ENCODE measurements around the gene ZNF672.
"Not testable (repeated sequence)": the region's sequence is repeated elsewhere in the genome, so short reads cannot be mapped to it uniquely, and the experiment has no call there.

Gene ZNF672

GRCh38 chr1:248813546-248813945, 24.5 kb upstream of the ZNF672 start:
- no peak for DNase-seq (ENCODE audit: low spot score)

DNA sequence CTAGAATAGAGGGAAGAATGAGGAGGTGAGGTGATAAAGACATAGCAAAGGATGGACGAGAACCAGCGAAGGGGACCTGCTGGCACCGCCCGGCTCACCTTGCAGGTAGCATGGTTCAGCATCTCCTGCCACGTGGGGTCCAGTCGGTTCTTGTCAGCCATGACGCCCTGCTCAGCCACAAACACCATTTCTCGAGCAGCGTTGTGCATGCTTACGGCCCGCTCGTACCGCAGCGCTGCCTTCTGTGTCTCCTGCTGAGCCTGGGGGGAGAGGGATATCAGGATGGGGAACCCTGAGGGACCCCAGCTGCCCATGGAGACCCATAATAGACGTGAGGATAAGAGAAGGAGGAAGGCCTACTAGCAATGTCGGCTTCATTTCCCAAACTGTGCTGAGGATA, 23.7 kb upstream of the ZNF672 start:
- DNase-seq (ENCODE audit: low spot score): no peak

GRCh38 chr1:248815407-248816034, 22.5 kb upstream of the ZNF672 start:
- DNase-seq (ENCODE audit: low spot score): no peak

- DNase-seq (ENCODE audit: low spot score): no peak
Measured at GRCh38 chr1:248816042-248816851, 21.8 kb upstream of the ZNF672 start.

DNA sequence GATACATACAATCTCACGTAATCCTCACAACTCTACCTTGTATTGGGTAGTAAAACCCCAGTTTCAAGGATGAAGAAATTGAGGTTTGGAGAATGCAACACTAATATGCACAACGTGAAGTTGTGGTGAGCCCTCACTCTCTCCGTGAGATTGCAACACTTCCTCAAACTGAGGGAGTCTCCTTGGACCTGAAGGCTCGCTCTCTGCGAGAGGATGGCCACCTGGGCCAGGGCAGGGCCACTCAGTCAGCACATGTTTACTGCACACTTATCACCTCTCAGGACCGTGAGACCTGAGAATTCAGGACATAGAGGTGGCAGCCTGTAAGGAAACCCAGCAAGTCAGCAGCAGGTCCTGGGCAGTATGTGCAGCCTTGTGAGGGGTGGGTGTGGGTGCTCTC, 21.0 kb upstream of the ZNF672 start:
- DNase-seq (ENCODE audit: low spot score): no peak

DNA sequence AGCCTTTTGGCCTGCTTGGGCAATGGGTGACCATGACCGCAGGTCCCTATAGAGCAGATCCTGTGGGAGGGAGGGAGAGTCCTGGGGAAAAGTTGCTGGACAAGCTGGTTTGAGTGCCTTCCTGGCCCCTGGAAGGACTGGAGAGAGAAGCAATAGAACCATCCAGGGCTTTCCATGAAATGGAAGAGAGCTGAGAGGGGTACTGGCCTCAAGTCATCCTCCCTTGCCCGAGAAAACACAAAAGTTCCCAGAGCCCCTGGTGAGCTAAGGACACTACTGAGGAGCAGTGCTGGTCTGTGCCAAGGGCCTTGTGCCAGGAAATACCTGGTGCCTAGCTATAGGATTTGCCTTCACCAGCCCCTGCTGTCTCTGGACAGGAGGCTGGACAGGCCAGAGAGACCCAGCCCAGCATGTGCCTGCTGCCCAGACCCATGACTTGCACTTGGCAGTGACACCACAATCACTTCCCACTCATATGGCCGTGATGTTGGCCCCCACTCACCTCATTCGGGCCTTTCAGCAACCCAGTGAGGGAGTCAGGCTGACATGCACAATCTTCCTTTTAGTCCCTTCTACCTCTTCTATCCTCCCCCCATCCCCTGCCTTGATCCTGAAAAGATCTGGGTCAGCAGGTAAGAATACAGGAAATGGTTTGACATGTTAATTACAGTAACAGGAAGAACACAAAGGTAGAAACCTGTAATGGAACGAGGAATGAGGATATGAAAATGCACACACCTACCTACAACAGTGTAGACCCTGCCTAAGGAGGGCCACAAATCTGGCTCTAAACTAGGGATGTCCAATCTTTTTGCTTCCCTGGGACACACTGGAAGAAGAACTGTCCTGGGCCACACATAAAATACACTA, 19.3 kb upstream of the ZNF672 start:
- DNase-seq (ENCODE audit: low spot score): no peak

GRCh38 chr1:248820041-248820585, 17.9 kb upstream of the ZNF672 start:
- no peak for DNase-seq (ENCODE audit: low spot score)

GRCh38 chr1:248821101-248821500, 16.9 kb upstream of the ZNF672 start:
- DNase-seq (ENCODE audit: low spot score): no peak

DNA sequence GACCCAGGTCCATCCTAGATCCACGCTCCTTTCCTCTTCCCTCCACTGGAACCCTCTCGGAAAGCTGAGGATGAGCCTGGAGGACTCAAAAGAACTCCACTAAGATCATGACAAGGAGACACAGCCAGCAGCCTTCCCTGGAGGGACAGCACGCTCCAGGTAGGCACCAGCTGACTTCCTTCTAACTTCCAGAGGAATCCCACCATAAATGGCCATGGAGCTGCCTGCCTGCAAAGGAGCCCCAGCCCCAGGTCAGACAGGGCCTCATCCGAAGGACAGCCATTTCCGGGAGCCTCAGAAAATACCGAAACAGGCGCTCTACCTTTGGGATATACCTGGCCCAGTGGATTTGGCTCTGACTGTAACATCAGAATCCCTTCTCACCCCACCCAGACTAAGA, 16.4 kb upstream of the ZNF672 start:
- no peak for DNase-seq (ENCODE audit: low spot score)

GRCh38 chr1:248822148-248823032, 15.6 kb upstream of the ZNF672 start:
- DNase-seq (ENCODE audit: low spot score): no peak

DNA sequence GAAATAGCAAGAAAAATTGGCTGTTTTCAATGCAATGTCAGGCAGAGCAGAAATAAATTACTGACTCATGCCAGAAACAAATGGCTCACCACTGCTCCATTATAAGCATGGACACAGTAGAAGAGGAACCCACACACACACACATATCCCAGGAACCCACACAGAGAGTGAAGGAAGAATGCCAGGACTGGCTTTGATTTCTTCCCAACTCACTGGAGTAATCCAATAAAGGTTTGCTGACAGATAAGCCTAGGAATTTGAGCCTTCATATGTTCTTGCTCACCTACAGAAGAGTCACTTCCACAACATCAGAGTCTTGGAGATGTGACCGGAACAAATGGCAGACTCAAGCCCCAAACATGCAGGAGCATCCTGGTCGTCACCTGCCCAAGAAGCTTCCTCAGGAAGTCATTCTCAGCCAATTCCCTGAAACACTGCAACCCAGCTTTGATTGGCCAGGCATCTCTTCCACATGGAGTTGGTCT, 14.5 kb upstream of the ZNF672 start:
- DNase-seq (ENCODE audit: low spot score): no peak

GRCh38 chr1:248824301-248824700, 13.7 kb upstream of the ZNF672 start:
- no peak for DNase-seq (ENCODE audit: low spot score)

- no peak for DNase-seq (ENCODE audit: low spot score)
Measured at GRCh38 chr1:248824701-248825100, 13.3 kb upstream of the ZNF672 start.

GRCh38 chr1:248825136-248825535, 12.9 kb upstream of the ZNF672 start:
- no peak for DNase-seq (ENCODE audit: low spot score)

GRCh38 chr1:248825573-248825908, 12.5 kb upstream of the ZNF672 start:
- no peak for DNase-seq (ENCODE audit: low spot score)

DNA sequence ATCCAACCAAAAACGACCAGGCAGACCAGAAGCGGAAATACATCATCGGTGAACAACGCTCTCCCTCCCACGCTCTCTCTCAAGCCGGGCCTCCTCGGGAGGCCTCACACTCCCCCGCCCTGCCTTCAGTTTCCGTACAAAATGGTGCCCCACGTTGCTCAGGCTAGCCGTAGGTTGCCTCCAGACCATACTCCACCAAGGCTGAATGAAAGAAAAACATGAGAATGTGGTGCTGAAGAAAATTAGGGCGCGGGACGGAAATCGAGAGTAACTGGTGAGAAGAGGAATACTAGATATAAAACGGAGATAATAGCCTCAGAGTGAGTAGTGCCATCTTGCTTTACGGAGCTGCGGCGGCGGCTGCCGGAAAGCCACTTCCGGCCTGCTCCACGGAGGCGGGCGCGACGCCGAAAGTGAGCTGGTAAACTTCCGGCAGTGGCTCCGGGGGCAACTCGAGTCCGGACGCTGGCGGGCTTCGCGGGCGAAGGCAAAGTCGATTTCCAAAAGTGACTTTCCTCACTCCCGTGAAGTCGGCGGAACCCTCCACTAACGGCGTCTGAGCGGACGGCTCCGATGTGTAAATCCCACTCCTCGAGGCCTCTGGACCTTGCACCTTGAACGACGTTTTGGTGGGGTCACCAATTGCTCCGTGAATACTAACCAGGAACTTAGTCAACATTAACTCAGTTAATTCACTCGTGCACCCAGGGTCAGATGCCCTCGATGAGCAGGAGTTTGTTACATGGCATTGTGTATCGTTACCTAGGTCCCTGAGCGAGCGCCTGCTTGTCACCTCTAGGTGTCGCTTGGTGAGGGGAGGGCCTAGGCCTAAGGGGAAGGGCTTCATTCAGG, 11.9 kb upstream of the ZNF672 start, which contains the start of gene SH3BP5L:
TSS of gene SH3BP5L (minus strand) at position 7 of the 852 bp plus-strand sequence. CDS start 980 bp downstream, outside the sequence.
- peak; percentile 96 for DNase-seq (ENCODE audit: low spot score)

DNA sequence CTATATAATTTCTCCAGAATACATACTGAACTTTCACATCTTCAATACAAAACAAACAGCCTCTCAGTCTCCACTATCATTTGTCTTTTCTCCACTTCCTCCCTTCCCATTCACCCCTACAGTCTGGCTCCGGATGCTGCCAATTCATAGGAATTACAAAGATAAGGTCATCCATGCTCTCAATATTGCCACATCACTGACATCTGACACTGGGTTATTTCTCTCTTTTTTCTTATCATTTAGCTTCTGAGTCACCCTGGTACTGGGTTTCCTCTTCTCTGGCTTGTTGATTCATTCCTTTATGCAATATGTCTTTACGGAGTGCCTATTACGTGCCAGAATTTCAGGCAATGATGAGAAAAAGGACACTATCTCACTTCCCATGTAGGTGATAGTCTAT, 9.2 kb upstream of the ZNF672 start:
- no peak for DNase-seq (ENCODE audit: low spot score)

DNA sequence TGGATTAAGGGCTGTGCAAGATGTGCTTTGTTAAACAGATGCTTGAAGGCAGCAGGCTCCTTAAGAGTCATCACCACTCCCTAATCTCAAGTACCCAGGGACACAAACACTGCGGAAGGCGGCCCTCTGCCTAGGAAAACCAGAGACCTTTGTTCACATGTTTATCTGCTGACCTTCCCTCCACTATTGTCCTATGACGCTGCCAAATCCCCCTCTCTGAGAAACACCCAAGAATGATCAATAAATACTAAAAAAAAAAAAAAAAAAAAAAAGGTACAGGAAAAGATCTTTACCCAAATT, 7.4 kb upstream of the ZNF672 start:
- not testable (repeated sequence) for DNase-seq (ENCODE audit: low spot score)

DNA sequence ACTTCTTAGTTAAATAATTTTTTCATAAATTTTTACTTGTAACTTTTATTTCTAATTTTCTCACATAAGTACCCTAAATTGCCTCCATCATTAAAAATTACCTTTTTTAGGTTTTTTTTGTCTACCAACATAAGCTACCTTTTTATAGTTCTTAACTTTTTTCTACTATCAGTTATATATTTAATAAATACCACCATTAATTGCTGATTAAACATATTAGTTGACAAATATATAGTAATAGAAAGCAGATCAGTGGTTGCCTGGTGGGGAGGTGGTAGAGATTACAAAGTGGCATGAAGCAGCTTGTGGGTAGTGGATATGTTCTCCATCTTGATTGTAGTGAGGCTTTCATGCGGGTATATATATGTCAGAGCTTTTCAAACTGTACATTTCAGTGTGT, 6.2 kb upstream of the ZNF672 start:
- DNase-seq (ENCODE audit: low spot score): no peak

DNA sequence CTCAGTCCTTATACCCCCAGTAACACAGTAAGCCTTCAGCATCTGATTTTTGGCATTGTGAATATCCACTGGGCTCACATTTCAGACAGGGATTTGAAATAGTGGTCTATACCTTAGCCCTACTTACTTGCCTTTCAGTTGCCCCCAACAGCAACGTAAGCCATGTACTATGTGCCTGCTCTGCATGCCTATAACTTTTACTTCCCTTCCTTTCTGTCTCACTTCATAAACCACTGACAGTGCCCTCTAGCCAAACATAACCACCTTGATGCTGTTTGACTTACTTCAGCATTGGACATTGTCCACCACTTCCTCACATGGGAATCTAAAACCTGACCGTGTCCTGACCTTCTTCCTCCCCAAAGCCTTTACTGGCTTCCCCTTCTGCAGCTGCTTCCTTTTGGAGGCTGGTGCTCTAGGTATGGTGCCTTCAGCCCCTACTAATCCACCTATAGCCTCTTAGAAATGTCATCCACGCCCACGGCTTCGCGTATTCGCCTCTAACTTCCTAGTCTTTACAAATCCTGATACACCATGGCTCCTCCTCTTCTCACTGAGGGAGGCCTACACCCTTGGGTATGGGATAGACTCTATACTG, 3.6 kb upstream of the ZNF672 start:
- no peak for DNase-seq (ENCODE audit: low spot score)
